Esophagus muscularis mucosa (tissue), 4 donors: ENCODE data around the gene MRPL58.

Source experiments
- CTCF ChIP-seq, 3 experiments: fragments of 200-600 bp in 2 of 3; fragments of 450-650 bp in 1 of 3; sonication (generic) in 2 of 3; IDR thresholded peaks; one replicate each; pipeline ENCODE4 v1.5.1; 2017 to 2019; ENCODE audit warnings: antibody characterized with exemption in 3 of 3, mild to moderate bottlenecking in 2 of 3, moderate library complexity in 1 of 3
- EP300 ChIP-seq: sonication (generic); formaldehyde crosslinking; IDR thresholded peaks from one replicate; pipeline ENCODE4 v1.6.1; 2017; ENCODE audit warnings: antibody characterized with exemption
- POLR2A ChIP-seq: fragments of 450-650 bp; IDR thresholded peaks from one replicate; pipeline ENCODE4 v1.6.1; 2017; ENCODE audit warnings: antibody characterized with exemption, moderate library complexity, mild to moderate bottlenecking, low read depth
- POLR2AphosphoS5 ChIP-seq, 2 donors: sonication (generic); formaldehyde crosslinking; IDR thresholded peaks; one replicate each; pipeline ENCODE4 v1.6.1; 2017; ENCODE audit warnings: antibody characterized with exemption in 2 of 2

GRCh38 chr17:74994440-74994839 is 18.0 kb upstream of the MRPL58 start:
- TF ChIP-seq CTCF (IDR thresholded peaks at IDR 0.05), result no peak
- TF ChIP-seq POLR2AphosphoS5 (IDR thresholded peaks at IDR 0.05), result no peak
- no peak for TF ChIP-seq POLR2A
- no peak for TF ChIP-seq EP300
